Measurements from ENCODE around the gene RARRES2. TPM values are rescaled to one million over a fixed set of nuclear protein-coding genes. Genes with fewer than 3 reads are reported as not detected.

Gene RARRES2
- total RNA-seq, 1 experiment from 2014 or later = 60.9 TPM

- Histone ChIP-seq H3K9me3 (ENCODE audit: control insufficient read depth, low read depth, low read length) (peaks cover 7% of the 10 kb centered on the region), H3T11ph (ENCODE audit: low read length) (no peak overlapping the region), H2BK20ac (ENCODE audit: low read depth, low read length, poor library complexity, severe bottlenecking) (no peak overlapping the region), H3K79me2 (ENCODE audit: insufficient read depth, low read length) (no peaks in the 10 kb centered on the region), H4K91ac (ENCODE audit: insufficient read length, low read depth, low read length) (no peak overlapping the region), H3K4me1 (ENCODE audit: insufficient read depth, low read length) (no peaks in the 10 kb centered on the region), H3K23me2 (ENCODE audit: insufficient read length, low read depth, low read length, poor library complexity, severe bottlenecking) (peaks cover 14% of the 10 kb centered on the region), H4K8ac (replicated peaks; ENCODE audit: insufficient read length, low read depth, low read length) (no peak overlapping the region), H2BK15ac (ENCODE audit: low read depth, low read length) (no peak overlapping the region), H3K79me1 (ENCODE audit: insufficient read depth, low read depth, low read length, poor library complexity, severe bottlenecking) (no peaks in the 10 kb centered on the region), H3K18ac (ENCODE audit: insufficient read length, low read depth, low read length) (no peak overlapping the region), H2BK120ac (ENCODE audit: low read depth, low read length, poor library complexity, severe bottlenecking) (no peak overlapping the region), H3K14ac (ENCODE audit: insufficient read depth, low read length) (no peak overlapping the region), H3K9ac (ENCODE audit: extremely low read depth, insufficient read length, low read length) (no peak overlapping the region), H3K56ac (ENCODE audit: insufficient read length, low read depth, low read length) (no peak overlapping the region), H4K5ac (ENCODE audit: insufficient read length, low read depth, low read length) (no peak overlapping the region), H2AK5ac (ENCODE audit: insufficient read length, low read length) (no peak overlapping the region), H3K27ac (ENCODE audit: insufficient read length, low read depth, low read length) (no peak overlapping the region), H4K20me1 (ENCODE audit: control insufficient read depth, insufficient read depth, insufficient read length) (no peaks in the 10 kb centered on the region), H3K23ac (ENCODE audit: insufficient read length, low read depth, low read length) (no peak overlapping the region), H2AFZ (ENCODE audit: low read length) (no peak overlapping the region), H3K4ac (ENCODE audit: low read depth, low read length) (no peak overlapping the region), H2BK5ac (ENCODE audit: insufficient read length, low read length) (no peak overlapping the region), H2BK12ac (ENCODE audit: insufficient read length, low read depth, low read length) (no peak overlapping the region), H3K4me2 (ENCODE audit: insufficient read depth, insufficient read length, low read length) (no peak overlapping the region), H3K27me3 (ENCODE audit: insufficient read depth, low read length) (peaks cover 16% of the 10 kb centered on the region)
- WGBS (ENCODE audit: extremely low coverage, insufficient read length, low lambda C conversion rate) = no CpG with 5 or more reads among the region's 1 CpG
- DNase-seq = no peak
- no peak overlapping the region for H3K4me3 Mint-ChIP-seq
- peaks cover 21 to 24% of the 10 kb centered on the region in 2 experiments for H3K4me1 Mint-ChIP-seq
- H3K36me3 Mint-ChIP-seq (ENCODE audit: insufficient read depth in 1 of 3, low read depth in 3 of 3) = peaks cover 3 to 18% (median 12%) of the 10 kb centered on the region in 3 experiments
- H3K27ac Mint-ChIP-seq = no peak overlapping the region
- peaks cover 15 to 23% of the 10 kb centered on the region in 2 experiments for H3K9me3 Mint-ChIP-seq
- no peak for TF ChIP-seq CTCF (conservative IDR thresholded peaks at IDR 0.05)
- peaks cover 57% of the 10 kb centered on the region for H3K27me3 Mint-ChIP-seq (ENCODE audit: low read depth)
Measured at GRCh38 chr7:150345012-150345411, 3.6 kb upstream of the RARRES2 start.
